Measurements from ENCODE around the gene ZNF787.
A peak's percentile ranks its signal among the peaks of the same experiment; 100 is the strongest.

Gene ZNF787

GRCh38 chr19:56119582-56119978, 1.5 kb downstream of the ZNF787 start:
- Histone ChIP-seq H3K9me3 (ENCODE audit: insufficient read depth, low read depth, low read length) (no peaks in the 10 kb centered on the region), H3K4me3 (ENCODE audit: low read length) (peak overlapping the region; percentile 74), H3K4me1 (ENCODE audit: insufficient read depth, low read length) (peaks cover 13% of the 10 kb centered on the region), H3K9ac (ENCODE audit: low read depth, low read length) (peak overlapping the region; percentile 98), H3K27me3 (ENCODE audit: insufficient read depth, low read length) (no peaks in the 10 kb centered on the region), H3K27ac (ENCODE audit: low read depth, low read length) (peak overlapping the region; percentile 97), H3K36me3 (ENCODE audit: insufficient read depth, low read length) (peaks cover 7% of the 10 kb centered on the region)
- WGBS = 81% methylated on average over 16 of the region's 16 CpGs

- Histone ChIP-seq H3K4me3 (ENCODE audit: low read length) (peak overlapping the region; percentile 74; the same call in 1 of the 2 replicates), H3K9me3 (ENCODE audit: insufficient read depth, low read depth, low read length) (no peaks in the 10 kb centered on the region), H3K27ac (ENCODE audit: low read depth, low read length) (peak overlapping the region; percentile 55), H3K4me1 (ENCODE audit: insufficient read depth, low read length) (peaks cover 17% of the 10 kb centered on the region), H3K9ac (ENCODE audit: low read depth, low read length) (no peak overlapping the region), H3K27me3 (ENCODE audit: insufficient read depth, low read length) (no peaks in the 10 kb centered on the region), H3K36me3 (ENCODE audit: insufficient read depth, low read length) (peaks cover 7% of the 10 kb centered on the region)
- WGBS = 84% methylated on average over 8 of the region's 8 CpGs
Observed at GRCh38 chr19:56118666-56119581, 2.2 kb downstream of the ZNF787 start.

GRCh38 chr19:56117889-56118288, 3.2 kb downstream of the ZNF787 start:
- WGBS = 84% methylated on average over 9 of the region's 9 CpGs
- peaks cover 27% of the 10 kb centered on the region for H3K4me1 ChIP-seq (ENCODE audit: insufficient read depth, low read length)
- peaks cover 7% of the 10 kb centered on the region for H3K36me3 ChIP-seq (ENCODE audit: insufficient read depth, low read length)
- no peak overlapping the region for H3K4me3 ChIP-seq (ENCODE audit: low read length)
- no peak overlapping the region for H3K9ac ChIP-seq (ENCODE audit: low read depth, low read length)
- no peaks in the 10 kb centered on the region for H3K27me3 ChIP-seq (ENCODE audit: insufficient read depth, low read length)
- H3K9me3 ChIP-seq (ENCODE audit: insufficient read depth, low read depth, low read length) = no peaks in the 10 kb centered on the region
- no peak overlapping the region for H3K27ac ChIP-seq (ENCODE audit: low read depth, low read length)

GRCh38 chr19:56117376-56117884, 3.7 kb downstream of the ZNF787 start:
- H3K27ac ChIP-seq (ENCODE audit: low read depth, low read length) = no peak overlapping the region
- no peaks in the 10 kb centered on the region for H3K9me3 ChIP-seq (ENCODE audit: insufficient read depth, low read depth, low read length)
- no peak overlapping the region for H3K4me3 ChIP-seq (ENCODE audit: low read length)
- no peaks in the 10 kb centered on the region for H3K27me3 ChIP-seq (ENCODE audit: insufficient read depth, low read length)
- H3K9ac ChIP-seq (ENCODE audit: low read depth, low read length) = no peak overlapping the region
- H3K4me1 ChIP-seq (ENCODE audit: insufficient read depth, low read length) = peaks cover 31% of the 10 kb centered on the region
- peaks cover 7% of the 10 kb centered on the region for H3K36me3 ChIP-seq (ENCODE audit: insufficient read depth, low read length)
- 94% methylated on average over 14 of the region's 14 CpGs for WGBS

- peaks cover 32% of the 10 kb centered on the region for H3K4me1 ChIP-seq (ENCODE audit: insufficient read depth, low read length)
- 91% methylated on average over 6 of the region's 6 CpGs for WGBS
- no peak overlapping the region for H3K27ac ChIP-seq (ENCODE audit: low read depth, low read length)
- no peaks in the 10 kb centered on the region for H3K27me3 ChIP-seq (ENCODE audit: insufficient read depth, low read length)
- no peak overlapping the region for H3K4me3 ChIP-seq (ENCODE audit: low read length)
- peaks cover 7% of the 10 kb centered on the region for H3K36me3 ChIP-seq (ENCODE audit: insufficient read depth, low read length)
- no peaks in the 10 kb centered on the region for H3K9me3 ChIP-seq (ENCODE audit: insufficient read depth, low read depth, low read length)
- no peak overlapping the region; the same call in 1 of the 2 replicates for H3K9ac ChIP-seq (ENCODE audit: low read depth, low read length)
Observed at GRCh38 chr19:56116606-56117005, 4.5 kb downstream of the ZNF787 start.

- H3K27ac ChIP-seq (ENCODE audit: low read depth, low read length) = no peak overlapping the region
- H3K9ac ChIP-seq (ENCODE audit: low read depth, low read length) = no peak overlapping the region; the same call in 1 of the 2 replicates
- H3K4me3 ChIP-seq (ENCODE audit: low read length) = no peak overlapping the region
- peaks cover 7% of the 10 kb centered on the region for H3K36me3 ChIP-seq (ENCODE audit: insufficient read depth, low read length)
- H3K27me3 ChIP-seq (ENCODE audit: insufficient read depth, low read length) = no peaks in the 10 kb centered on the region
- peaks cover 42% of the 10 kb centered on the region for H3K4me1 ChIP-seq (ENCODE audit: insufficient read depth, low read length)
- H3K9me3 ChIP-seq (ENCODE audit: insufficient read depth, low read depth, low read length) = no peaks in the 10 kb centered on the region
- WGBS = 98% methylated on average over 21 of the region's 21 CpGs
Observed at GRCh38 chr19:56115490-56115889, 5.6 kb downstream of the ZNF787 start.

- Histone ChIP-seq H3K4me1 (ENCODE audit: insufficient read depth, low read length) (peaks cover 46% of the 10 kb centered on the region), H3K27me3 (ENCODE audit: insufficient read depth, low read length) (no peaks in the 10 kb centered on the region), H3K9ac (ENCODE audit: low read depth, low read length) (peak overlapping the region; percentile 34; the same call in 1 of the 2 replicates), H3K4me3 (ENCODE audit: low read length) (no peak overlapping the region), H3K36me3 (ENCODE audit: insufficient read depth, low read length) (peaks cover 7% of the 10 kb centered on the region), H3K9me3 (ENCODE audit: insufficient read depth, low read depth, low read length) (no peaks in the 10 kb centered on the region), H3K27ac (ENCODE audit: low read depth, low read length) (0 out of 2 replicates have a peak overlapping the region, but pooled peaks have one; percentile 23)
- WGBS = 89% methylated on average over 10 of the region's 10 CpGs
Observed at GRCh38 chr19:56114778-56115110, 6.4 kb downstream of the ZNF787 start.

GRCh38 chr19:56114051-56114777, 6.9 kb downstream of the ZNF787 start:
- Histone ChIP-seq H3K4me1 (ENCODE audit: insufficient read depth, low read length) (peaks cover 46% of the 10 kb centered on the region), H3K27me3 (ENCODE audit: insufficient read depth, low read length) (no peaks in the 10 kb centered on the region), H3K27ac (ENCODE audit: low read depth, low read length) (no peak overlapping the region), H3K4me3 (ENCODE audit: low read length) (no peak overlapping the region), H3K9me3 (ENCODE audit: insufficient read depth, low read depth, low read length) (no peaks in the 10 kb centered on the region), H3K36me3 (ENCODE audit: insufficient read depth, low read length) (peaks cover 7% of the 10 kb centered on the region), H3K9ac (ENCODE audit: low read depth, low read length) (no peak overlapping the region)
- WGBS = 81% methylated on average over 19 of the region's 19 CpGs

GRCh38 chr19:56113074-56113632, 7.9 kb downstream of the ZNF787 start:
- WGBS = 88% methylated on average over 20 of the region's 20 CpGs
- peaks cover 4% of the 10 kb centered on the region for H3K36me3 ChIP-seq (ENCODE audit: insufficient read depth, low read length)

GRCh38 chr19:56112313-56112709, 8.8 kb downstream of the ZNF787 start:
- Histone ChIP-seq H3K27me3 (ENCODE audit: insufficient read depth, low read length) (no peaks in the 10 kb centered on the region), H3K9ac (ENCODE audit: low read depth, low read length) (no peak overlapping the region), H3K36me3 (ENCODE audit: insufficient read depth, low read length) (peaks cover 4% of the 10 kb centered on the region; the same call in 1 of the 2 replicates), H3K4me1 (ENCODE audit: insufficient read depth, low read length) (peaks cover 55% of the 10 kb centered on the region), H3K27ac (ENCODE audit: low read depth, low read length) (no peak overlapping the region; the same call in 1 of the 2 replicates), H3K4me3 (ENCODE audit: low read length) (no peak overlapping the region), H3K9me3 (ENCODE audit: insufficient read depth, low read depth, low read length) (no peaks in the 10 kb centered on the region)
- 79% methylated on average over 10 of the region's 10 CpGs for WGBS

More at GRCh38 chr19:56113074-56113632, 7.9 kb downstream of the ZNF787 start:
- Histone ChIP-seq H3K4me3 (ENCODE audit: low read length) (no peak overlapping the region), H3K27ac (ENCODE audit: low read depth, low read length) (0 out of 2 replicates have a peak overlapping the region, but pooled peaks have one; percentile 25), H3K27me3 (ENCODE audit: insufficient read depth, low read length) (no peaks in the 10 kb centered on the region), H3K9ac (ENCODE audit: low read depth, low read length) (no peak overlapping the region), H3K4me1 (ENCODE audit: insufficient read depth, low read length) (peaks cover 55% of the 10 kb centered on the region), H3K9me3 (ENCODE audit: insufficient read depth, low read depth, low read length) (no peaks in the 10 kb centered on the region)
